Keratinocyte (primary cell): ENCODE measurements around the gene GPNMB. TPM values are rescaled to one million over a fixed set of nuclear protein-coding genes. Genes with fewer than 3 reads are reported as not detected.
A peak's percentile ranks its signal among the peaks of the same experiment; 100 is the strongest.

ENCODE experiments used
- DNase-seq: peaks from one replicate; pipeline ENCODE4 v3.0.0-alpha.2; 2011; ENCODE audit warnings: low read depth, missing footprints, low spot score
- FAIRE-seq: peaks from 2 replicates; lab custom pipeline; 2011; peaks lifted over from hg19 to GRCh38; lab: Jason Lieb, UNC
- H2AFZ ChIP-seq: 2 replicates; pipeline ENCODE4 v1.6.0; 2012; ENCODE audit warnings: low read length, control low read depth, inconsistent platforms; ENCODE audit not compliant: control insufficient read depth
- H3K27ac ChIP-seq: 2 replicates; pipeline ENCODE4 v1.5.1; 2011; ENCODE audit warnings: low read length; ENCODE audit not compliant: control insufficient read depth, insufficient read depth
- H3K27me3 ChIP-seq: 3 replicates; pipeline ENCODE4 v1.6.0; 2011; ENCODE audit warnings: low read length; ENCODE audit not compliant: control insufficient read depth, insufficient read depth; ENCODE audit errors: extremely low read depth
- H3K36me3 ChIP-seq, 2 experiments: 2 replicates in 1 of 2; 3 replicates in 1 of 2; pipeline ENCODE4 v1.5.1; 2011; ENCODE audit warnings: low read length in 2 of 2, mild to moderate bottlenecking in 1 of 2; ENCODE audit not compliant: control insufficient read depth in 2 of 2, insufficient read depth in 2 of 2; ENCODE audit errors: extremely low read depth in 1 of 2
- H3K4me1 ChIP-seq: 3 replicates; pipeline ENCODE4 v1.5.1; 2011; ENCODE audit warnings: low read length; ENCODE audit not compliant: control insufficient read depth, insufficient read depth; ENCODE audit errors: extremely low read depth
- H3K4me2 ChIP-seq: 3 replicates; pipeline ENCODE4 v1.6.0; 2011; ENCODE audit warnings: low read depth, low read length; ENCODE audit not compliant: control insufficient read depth, insufficient read depth; ENCODE audit errors: extremely low read depth
- H3K4me3 ChIP-seq, 3 experiments: fragments of 200-600 bp in 1 of 3; sonication (generic) in 1 of 3; 2 replicates in 2 of 3; 3 replicates in 1 of 3; pipeline ENCODE4 v1.5.1; 2011 to 2016; ENCODE audit warnings: low read length in 3 of 3, mild to moderate bottlenecking in 3 of 3, control low read depth in 2 of 3, inconsistent platforms in 1 of 3, low read depth in 1 of 3, mixed read lengths in 1 of 3, mixed run types in 1 of 3, moderate library complexity in 1 of 3; ENCODE audit not compliant: control insufficient read depth in 2 of 3, insufficient read depth in 2 of 3; ENCODE audit errors: extremely low read depth in 1 of 3
- H3K79me2 ChIP-seq: 2 replicates; pipeline ENCODE4 v1.6.0; 2012; ENCODE audit warnings: low read length; ENCODE audit not compliant: control insufficient read depth, insufficient read depth
- H3K9ac ChIP-seq: 3 replicates; pipeline ENCODE4 v1.6.0; 2011; ENCODE audit warnings: low read length; ENCODE audit not compliant: control insufficient read depth, insufficient read depth; ENCODE audit errors: extremely low read depth
- H3K9me1 ChIP-seq: 3 replicates; pipeline ENCODE4 v1.6.0; 2011; ENCODE audit warnings: low read length; ENCODE audit not compliant: control insufficient read depth, insufficient read depth; ENCODE audit errors: extremely low read depth
- H3K9me3 ChIP-seq: 2 replicates; pipeline ENCODE4 v1.5.1; 2012; ENCODE audit warnings: low read depth, low read length; ENCODE audit not compliant: control insufficient read depth
- H4K20me1 ChIP-seq: 3 replicates; pipeline ENCODE4 v1.6.0; 2011; ENCODE audit warnings: low read length; ENCODE audit not compliant: control insufficient read depth, insufficient read depth; ENCODE audit errors: extremely low read depth
- CTCF ChIP-seq, 3 experiments: IDR thresholded peaks in 1 of 3; conservative IDR thresholded peaks in 1 of 3; optimal IDR thresholded peaks in 1 of 3; 2 replicates in 2 of 3; 3 replicates in 1 of 3; pipeline versions ENCODE3 to v1.5.1; 2011; ENCODE audit warnings: low read length in 3 of 3, mild to moderate bottlenecking in 3 of 3, moderate library complexity in 2 of 3, control low read depth in 1 of 3, inconsistent platforms in 1 of 3; ENCODE audit not compliant: insufficient read depth in 2 of 3; ENCODE audit errors: extremely low read depth in 1 of 3
- EZH2 ChIP-seq: IDR thresholded peaks from one replicate; pipeline ENCODE4 v1.6.1; 2012; ENCODE audit warnings: inconsistent platforms, mild to moderate bottlenecking, low read length, moderate library complexity
- dilution Hi-C: fragments of 300-500 bp; cut with MboI; formaldehyde crosslinking; loops from one replicate; pipeline ENCODE4 v1.7.0; 2020; ENCODE audit warnings: low sequenced_read_pairs; ENCODE audit not compliant: extremely low pct_ligation_motif_present
- polyA plus RNA-seq, 5 experiments: library from polyadenylated mRNA; depleted of rRNA in 3 of 5; stranded (reverse) in 3 of 5; stranded (forward) in 1 of 5; unstranded in 1 of 5; fragments of >200 nt; gene quantifications; 1 replicate in 1 of 5; 2 replicates in 3 of 5; 3 replicates in 1 of 5; pipeline versions ENCODE4 v1.2.1 to v1.2.3, GENCODE V29; 2011 to 2012; ENCODE audit warnings: missing spikeins in 2 of 5, low read depth in 1 of 5, low replicate concordance in 1 of 5

The GPNMB gene
- polyA plus RNA-seq, 1 donor (not counting 4 experiments of a cell fraction or from before 2014, with no cell fraction given), result 142 TPM

DNA sequence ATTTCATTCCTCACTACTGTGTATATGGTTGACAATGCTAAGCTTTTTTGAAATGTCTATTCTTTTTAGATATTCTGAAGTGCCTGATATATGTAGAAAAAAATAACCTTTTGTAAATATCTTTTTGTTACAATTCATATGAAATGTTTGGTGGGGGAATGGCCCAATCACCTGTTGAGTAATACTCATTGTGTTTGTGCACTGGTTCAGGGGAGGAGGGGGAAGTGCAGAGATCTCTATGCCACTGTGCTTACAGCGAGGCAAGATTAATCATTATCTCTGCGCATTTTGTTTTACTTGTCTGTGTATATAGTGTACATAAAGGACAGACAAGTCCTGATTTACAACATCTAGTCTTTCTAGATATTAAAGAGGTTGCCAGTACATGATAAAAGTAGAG lies 39.6 kb upstream of the GPNMB start:
- Histone ChIP-seq H3K79me2 (no peaks in the 10 kb centered on the region), H3K4me2 (no peak overlapping the region), H3K36me3 (no peaks in the 10 kb centered on the region), H3K4me1 (peaks cover 16% of the 10 kb centered on the region), H3K9me1 (no peaks in the 10 kb centered on the region), H4K20me1 (no peaks in the 10 kb centered on the region), H3K9me3 (no peaks in the 10 kb centered on the region), H3K27ac (no peak overlapping the region), H3K9ac (no peak overlapping the region), H3K27me3 (no peaks in the 10 kb centered on the region), H3K4me3 (no peak overlapping the region), H2AFZ (no peak overlapping the region)
- dilution Hi-C loops, result no loop called here
- no peak for DNase-seq
- no peak for TF ChIP-seq EZH2
- no peak for FAIRE-seq

GRCh38 chr7:23207884-23208283 lies 38.7 kb upstream of the GPNMB start:
- Histone ChIP-seq H4K20me1 (no peaks in the 10 kb centered on the region), H3K9me3 (no peaks in the 10 kb centered on the region), H3K27me3 (no peaks in the 10 kb centered on the region), H2AFZ (no peak overlapping the region), H3K79me2 (no peaks in the 10 kb centered on the region), H3K4me3 (no peak overlapping the region), H3K4me2 (peak overlapping the region; percentile 27), H3K9ac (no peak overlapping the region), H3K27ac (no peak overlapping the region), H3K9me1 (no peaks in the 10 kb centered on the region), H3K4me1 (peaks cover 16% of the 10 kb centered on the region), H3K36me3 (no peaks in the 10 kb centered on the region)
- dilution Hi-C loops, result no loop called here
- TF ChIP-seq CTCF (optimal IDR thresholded peaks at IDR 0.05 in 1 of 3, IDR thresholded peaks at IDR 0.05 in 1 of 3, conservative IDR thresholded peaks at IDR 0.05 in 1 of 3; ENCODE audit: extremely low read depth in 1 of 3, insufficient read depth in 2 of 3, low read length in 3 of 3) (no peak), EZH2 (no peak)
- no peak for FAIRE-seq
- DNase-seq, result no peak

- Histone ChIP-seq H3K9me3 (no peaks in the 10 kb centered on the region), H3K36me3 (no peaks in the 10 kb centered on the region), H3K4me3 (no peak overlapping the region), H4K20me1 (no peaks in the 10 kb centered on the region), H3K4me2 (no peak overlapping the region), H3K27me3 (no peaks in the 10 kb centered on the region), H3K79me2 (no peaks in the 10 kb centered on the region), H2AFZ (no peak overlapping the region), H3K9me1 (no peaks in the 10 kb centered on the region), H3K9ac (no peak overlapping the region), H3K27ac (no peak overlapping the region), H3K4me1 (peaks cover 16% of the 10 kb centered on the region)
- FAIRE-seq (no peak), DNase-seq (no peak)
- dilution Hi-C loops, result no loop called here
- TF ChIP-seq EZH2 (no peak), CTCF (optimal IDR thresholded peaks at IDR 0.05 in 1 of 3, IDR thresholded peaks at IDR 0.05 in 1 of 3, conservative IDR thresholded peaks at IDR 0.05 in 1 of 3; ENCODE audit: extremely low read depth in 1 of 3, insufficient read depth in 2 of 3, low read length in 3 of 3) (no peak)
These were observed 38.3 kb upstream of the GPNMB start for GRCh38 chr7:23208316-23208715.
